ENCODE results near the gene UNC119.

UNC119 gene

GRCh38 chr17:28541439-28541838, 11.0 kb downstream of the UNC119 start:
- Histone ChIP-seq H3K4me3 (ENCODE audit: low read length) (no peak overlapping the region), H3K9ac (ENCODE audit: low read length) (no peak overlapping the region), H4K20me1 (ENCODE audit: insufficient read depth, low read length) (no peaks in the 10 kb centered on the region), H2AFZ (ENCODE audit: low read depth, low read length) (no peak overlapping the region), H3K27ac (ENCODE audit: low read length) (no peak overlapping the region), H3K4me2 (ENCODE audit: low read length) (no peak overlapping the region), H3K36me3 (replicated peaks; ENCODE audit: low read depth, low read length) (peaks cover 14% of the 10 kb centered on the region), H3K27me3 (ENCODE audit: low read depth, low read length) (no peaks in the 10 kb centered on the region), H3K4me1 (ENCODE audit: low read length) (peaks cover 36% of the 10 kb centered on the region), H3K9me3 (ENCODE audit: insufficient read depth, low read length) (no peaks in the 10 kb centered on the region), H3K79me2 (ENCODE audit: low read length) (no peaks in the 10 kb centered on the region)
- TF ChIP-seq EZH2phosphoT487 (IDR thresholded peaks at IDR 0.05; ENCODE audit: low read depth) (no peak), CTCF (IDR thresholded peaks at IDR 0.05; ENCODE audit: low read depth, low read length) (no peak)

- Histone ChIP-seq H3K36me3 (replicated peaks; ENCODE audit: low read depth, low read length) (peaks cover 3% of the 10 kb centered on the region), H3K4me2 (ENCODE audit: low read length) (no peak overlapping the region)
- TF ChIP-seq EZH2phosphoT487 (IDR thresholded peaks at IDR 0.05; ENCODE audit: low read depth): no peak
- TF ChIP-seq CTCF (IDR thresholded peaks at IDR 0.05; ENCODE audit: low read depth, low read length): no peak
Measured at GRCh38 chr17:28540231-28540630, 12.2 kb downstream of the UNC119 start.

GRCh38 chr17:28538296-28538895, 14.0 kb downstream of the UNC119 start:
- H3K9me3 ChIP-seq (ENCODE audit: insufficient read depth, low read length): no peaks in the 10 kb centered on the region
- H4K20me1 ChIP-seq (ENCODE audit: insufficient read depth, low read length): no peaks in the 10 kb centered on the region
- H3K27ac ChIP-seq (ENCODE audit: low read length): no peak overlapping the region
- TF ChIP-seq CTCF (IDR thresholded peaks at IDR 0.05; ENCODE audit: low read depth, low read length) (no peak), EZH2phosphoT487 (IDR thresholded peaks at IDR 0.05; ENCODE audit: low read depth) (no peak)
- H3K4me2 ChIP-seq (ENCODE audit: low read length): peak overlapping the region; percentile 51
- no peak overlapping the region for H3K9ac ChIP-seq (ENCODE audit: low read length)
- no peaks in the 10 kb centered on the region for H3K36me3 ChIP-seq (replicated peaks; ENCODE audit: low read depth, low read length)
- H3K4me3 ChIP-seq (ENCODE audit: low read length): peak overlapping the region; percentile 24; the same call in 1 of the 2 replicates
- peaks cover 23% of the 10 kb centered on the region for H3K4me1 ChIP-seq (ENCODE audit: low read length)
- H3K79me2 ChIP-seq (ENCODE audit: low read length): no peaks in the 10 kb centered on the region
- no peak overlapping the region for H2AFZ ChIP-seq (ENCODE audit: low read depth, low read length)
- no peaks in the 10 kb centered on the region for H3K27me3 ChIP-seq (ENCODE audit: low read depth, low read length)

More at GRCh38 chr17:28540231-28540630, 12.2 kb downstream of the UNC119 start:
- no peaks in the 10 kb centered on the region for H3K9me3 ChIP-seq (ENCODE audit: insufficient read depth, low read length)
- H3K79me2 ChIP-seq (ENCODE audit: low read length): no peaks in the 10 kb centered on the region
- no peak overlapping the region for H3K27ac ChIP-seq (ENCODE audit: low read length)
- H4K20me1 ChIP-seq (ENCODE audit: insufficient read depth, low read length): no peaks in the 10 kb centered on the region
- H2AFZ ChIP-seq (ENCODE audit: low read depth, low read length): no peak overlapping the region
- H3K27me3 ChIP-seq (ENCODE audit: low read depth, low read length): no peaks in the 10 kb centered on the region
- no peak overlapping the region for H3K9ac ChIP-seq (ENCODE audit: low read length)
- no peak overlapping the region for H3K4me3 ChIP-seq (ENCODE audit: low read length)
- peaks cover 36% of the 10 kb centered on the region for H3K4me1 ChIP-seq (ENCODE audit: low read length)

- no peak overlapping the region for H3K4me2 ChIP-seq (ENCODE audit: low read length)
- TF ChIP-seq EZH2phosphoT487 (IDR thresholded peaks at IDR 0.05; ENCODE audit: low read depth): no peak
- no peak for TF ChIP-seq CTCF (IDR thresholded peaks at IDR 0.05; ENCODE audit: low read depth, low read length)
Measured at GRCh38 chr17:28537219-28537610, 15.2 kb downstream of the UNC119 start.

More at GRCh38 chr17:28537219-28537610, 15.2 kb downstream of the UNC119 start:
- no peaks in the 10 kb centered on the region for H4K20me1 ChIP-seq (ENCODE audit: insufficient read depth, low read length)
- H3K27ac ChIP-seq (ENCODE audit: low read length): no peak overlapping the region
- H3K4me3 ChIP-seq (ENCODE audit: low read length): no peak overlapping the region
- H3K27me3 ChIP-seq (ENCODE audit: low read depth, low read length): no peaks in the 10 kb centered on the region
- no peak overlapping the region for H3K9ac ChIP-seq (ENCODE audit: low read length)
- H3K4me1 ChIP-seq (ENCODE audit: low read length): peaks cover 21% of the 10 kb centered on the region
- no peaks in the 10 kb centered on the region for H3K9me3 ChIP-seq (ENCODE audit: insufficient read depth, low read length)
- H3K36me3 ChIP-seq (replicated peaks; ENCODE audit: low read depth, low read length): no peaks in the 10 kb centered on the region
- H2AFZ ChIP-seq (ENCODE audit: low read depth, low read length): no peak overlapping the region
- H3K79me2 ChIP-seq (ENCODE audit: low read length): no peaks in the 10 kb centered on the region

Data from OCI-LY3 (cell line).